Adrenal gland (tissue), 5 donors: Measurements from ENCODE around the gene GTF2H1.

Experiments used
- POLR2A ChIP-seq, 2 donors: fragments of 450-650 bp; IDR thresholded peaks; one replicate each; pipeline ENCODE4 v1.6.1; 2017; ENCODE audit warnings: antibody characterized with exemption in 2 of 2, mild to moderate bottlenecking in 2 of 2, moderate library complexity in 1 of 2
- TF ChIP-seq, protein P1 (sequence below), 6 experiments: fragments of 450-650 bp in 4 of 6; fragments of 200-600 bp in 2 of 6; sonication (generic) in 1 of 6; IDR thresholded peaks; 1 replicate in 5 of 6; 2 replicates in 1 of 6; pipeline versions ENCODE4 v1.5.1 to v1.8.0; 2016 to 2021; ENCODE audit warnings: antibody characterized with exemption in 6 of 6, mild to moderate bottlenecking in 2 of 6, moderate library complexity in 1 of 6
- donor health status: DM: no; HTN: no; CAD: no.

DNA sequence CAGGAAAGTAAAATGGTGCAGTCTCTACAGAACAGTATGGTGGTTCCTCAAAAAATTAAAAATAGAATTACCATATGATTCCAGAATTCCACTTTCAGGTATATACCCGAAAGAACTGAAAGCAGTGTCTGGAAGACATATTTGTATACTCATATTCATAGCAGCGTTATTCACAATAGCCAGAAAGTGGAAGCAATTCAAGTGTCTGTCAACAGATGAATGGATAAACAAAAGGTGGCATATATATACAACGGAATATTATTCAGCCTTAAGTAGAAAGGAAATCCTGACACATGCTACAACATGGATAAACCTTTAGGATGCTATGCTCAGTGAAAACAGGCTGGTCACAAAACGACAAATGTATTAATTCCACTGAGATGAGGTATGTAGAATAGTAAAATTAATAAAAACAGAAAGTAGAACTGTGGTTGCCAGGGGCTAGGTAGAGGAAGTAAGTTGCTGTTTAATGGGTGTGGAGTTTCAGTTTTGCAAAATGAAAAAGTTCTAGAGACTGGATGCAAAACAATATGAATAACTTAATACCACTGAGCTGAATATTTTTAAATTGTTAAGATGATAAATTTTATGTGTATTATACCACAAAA lies 41.8 kb upstream of the GTF2H1 start:
- TF ChIP-seq, protein P1, sequence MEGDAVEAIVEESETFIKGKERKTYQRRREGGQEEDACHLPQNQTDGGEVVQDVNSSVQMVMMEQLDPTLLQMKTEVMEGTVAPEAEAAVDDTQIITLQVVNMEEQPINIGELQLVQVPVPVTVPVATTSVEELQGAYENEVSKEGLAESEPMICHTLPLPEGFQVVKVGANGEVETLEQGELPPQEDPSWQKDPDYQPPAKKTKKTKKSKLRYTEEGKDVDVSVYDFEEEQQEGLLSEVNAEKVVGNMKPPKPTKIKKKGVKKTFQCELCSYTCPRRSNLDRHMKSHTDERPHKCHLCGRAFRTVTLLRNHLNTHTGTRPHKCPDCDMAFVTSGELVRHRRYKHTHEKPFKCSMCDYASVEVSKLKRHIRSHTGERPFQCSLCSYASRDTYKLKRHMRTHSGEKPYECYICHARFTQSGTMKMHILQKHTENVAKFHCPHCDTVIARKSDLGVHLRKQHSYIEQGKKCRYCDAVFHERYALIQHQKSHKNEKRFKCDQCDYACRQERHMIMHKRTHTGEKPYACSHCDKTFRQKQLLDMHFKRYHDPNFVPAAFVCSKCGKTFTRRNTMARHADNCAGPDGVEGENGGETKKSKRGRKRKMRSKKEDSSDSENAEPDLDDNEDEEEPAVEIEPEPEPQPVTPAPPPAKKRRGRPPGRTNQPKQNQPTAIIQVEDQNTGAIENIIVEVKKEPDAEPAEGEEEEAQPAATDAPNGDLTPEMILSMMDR (IDR thresholded peaks at IDR 0.05), result no peak
- no peak for TF ChIP-seq POLR2A (IDR thresholded peaks at IDR 0.05)
